Measurements from ENCODE around the gene FBN2.

- no peak for TF ChIP-seq POLR2AphosphoS5 (IDR thresholded peaks at IDR 0.05; ENCODE audit: borderline replicate concordance, low read depth, low read length)
- no peak for TF ChIP-seq EZH2 (IDR thresholded peaks at IDR 0.05)
- TF ChIP-seq FOXP2 (optimal IDR thresholded peaks at IDR 0.05; ENCODE audit: control extremely low read depth, extremely low read length, insufficient read depth), result no peak
Observed at GRCh38 chr5:128536254-128537220, 1.5 kb downstream of the FBN2 start.
